Mesenchymal stem cell (in vitro differentiated cells and primary cell): ENCODE measurements around the gene BCDIN3D.
A peak's percentile ranks its signal among the peaks of the same experiment; 100 is the strongest.

Experiments
- DNase-seq: peaks from one replicate; pipeline ENCODE4 v3.0.0-alpha.2; 2013
- H2AFZ ChIP-seq: one replicate; pipeline ENCODE4 v1.6.1; 2013; ENCODE audit warnings: low read depth, mild to moderate bottlenecking, control low read depth, inconsistent platforms, low read length, moderate library complexity
- H2AK5ac ChIP-seq: 2 replicates; pipeline ENCODE4 v1.6.1; 2013; ENCODE audit warnings: low read length, moderate library complexity, mild to moderate bottlenecking, inconsistent platforms; ENCODE audit not compliant: severe bottlenecking
- H2BK120ac ChIP-seq: one replicate; pipeline ENCODE4 v1.6.1; 2013; ENCODE audit warnings: low read depth, mild to moderate bottlenecking, inconsistent platforms, low read length, moderate library complexity
- H2BK12ac ChIP-seq, 2 experiments: one replicate each; pipeline ENCODE4 v1.6.1; 2013; ENCODE audit warnings: inconsistent platforms in 2 of 2, low read length in 2 of 2, mild to moderate bottlenecking in 2 of 2, moderate library complexity in 2 of 2, control low read depth in 1 of 2
- H2BK15ac ChIP-seq: one replicate; pipeline ENCODE4 v1.6.1; 2013; ENCODE audit warnings: mild to moderate bottlenecking, low read depth, inconsistent platforms; ENCODE audit not compliant: poor library complexity, severe bottlenecking
- H2BK5ac ChIP-seq: 2 replicates; pipeline ENCODE4 v1.6.1; 2013; ENCODE audit warnings: low read depth, mild to moderate bottlenecking, low read length, control low read depth, inconsistent platforms; ENCODE audit not compliant: poor library complexity, severe bottlenecking
- H3K14ac ChIP-seq, 2 experiments: one replicate each; pipeline ENCODE4 v1.6.1; 2013; ENCODE audit warnings: inconsistent platforms in 2 of 2, low read length in 2 of 2, control low read depth in 1 of 2, mild to moderate bottlenecking in 1 of 2, moderate library complexity in 1 of 2
- H3K18ac ChIP-seq, 2 experiments: one replicate each; pipeline ENCODE4 v1.6.1; 2013; ENCODE audit warnings: inconsistent platforms in 2 of 2, low read length in 2 of 2, control low read depth in 1 of 2, low read depth in 1 of 2, mild to moderate bottlenecking in 1 of 2
- H3K23ac ChIP-seq, 2 experiments: one replicate each; pipeline ENCODE4 v1.6.1; 2013; ENCODE audit warnings: inconsistent platforms in 2 of 2, low read length in 2 of 2, mild to moderate bottlenecking in 2 of 2, moderate library complexity in 2 of 2, control low read depth in 1 of 2
- H3K27ac ChIP-seq: 2 replicates; pipeline ENCODE4 v1.5.1; 2013; ENCODE audit warnings: mild to moderate bottlenecking, moderate library complexity, low read length, control low read depth, inconsistent platforms; ENCODE audit not compliant: poor library complexity, severe bottlenecking
- H3K27me3 ChIP-seq, 2 experiments: 2 replicates each; pipeline versions ENCODE4 v1.6.1 to v1.7.0; 2013; ENCODE audit warnings: low read length in 2 of 2, mild to moderate bottlenecking in 2 of 2, moderate library complexity in 2 of 2, control low read depth in 1 of 2, inconsistent platforms in 1 of 2; ENCODE audit not compliant: control insufficient read depth in 1 of 2, insufficient read depth in 1 of 2
- H3K36me3 ChIP-seq, 2 experiments: 2 replicates each; pipeline versions ENCODE4 v1.6.1 to v1.7.0; 2013; ENCODE audit warnings: low read length in 2 of 2, control low read depth in 1 of 2, inconsistent platforms in 1 of 2, low read depth in 1 of 2, mild to moderate bottlenecking in 1 of 2; ENCODE audit not compliant: insufficient read depth in 2 of 2, control insufficient read depth in 1 of 2
- H3K4ac ChIP-seq, 2 experiments: one replicate each; pipeline ENCODE4 v1.6.1; 2013; ENCODE audit warnings: inconsistent platforms in 2 of 2, low read length in 2 of 2, mild to moderate bottlenecking in 2 of 2, moderate library complexity in 2 of 2, control low read depth in 1 of 2, low read depth in 1 of 2
- H3K4me1 ChIP-seq: 2 replicates; pipeline ENCODE4 v1.6.1; 2013; ENCODE audit warnings: low read depth, low read length, control low read depth; ENCODE audit not compliant: control insufficient read depth, insufficient read depth
- H3K4me2 ChIP-seq: 2 replicates; pipeline ENCODE4 v1.6.1; 2013; ENCODE audit warnings: low read length, mild to moderate bottlenecking, inconsistent platforms; ENCODE audit not compliant: poor library complexity, severe bottlenecking
- H3K4me3 ChIP-seq, 2 experiments: 2 replicates each; pipeline versions ENCODE4 v1.5.1 to v1.7.0; 2013; ENCODE audit warnings: low read length in 2 of 2, mild to moderate bottlenecking in 2 of 2, control low read depth in 1 of 2, low read depth in 1 of 2; ENCODE audit not compliant: insufficient read depth in 1 of 2
- H3K79me1 ChIP-seq: replicated peaks from 2 replicates; pipeline ENCODE4 v1.6.1; 2013; ENCODE audit warnings: mild to moderate bottlenecking, control low read depth, low read length, inconsistent platforms; ENCODE audit not compliant: poor library complexity, severe bottlenecking
- H3K9ac ChIP-seq: 2 replicates; pipeline ENCODE4 v1.7.0; 2013; ENCODE audit warnings: mild to moderate bottlenecking, low read length, moderate library complexity
- H3K9me3 ChIP-seq: 2 replicates; pipeline ENCODE4 v1.7.0; 2013; ENCODE audit warnings: mild to moderate bottlenecking, low read length; ENCODE audit not compliant: control insufficient read depth
- H4K8ac ChIP-seq: one replicate; pipeline ENCODE4 v1.6.1; 2013; ENCODE audit warnings: inconsistent platforms, mild to moderate bottlenecking, low read length, moderate library complexity
- H4K91ac ChIP-seq: one replicate; pipeline ENCODE4 v1.6.1; 2013; ENCODE audit warnings: mild to moderate bottlenecking, low read length, inconsistent platforms
- WGBS: methylation state at CpG from one replicate; pipeline ENCODE4 v1.1.7; 2013; ENCODE audit warnings: mixed read lengths; 5-methylcytosine and 5-hydroxymethylcytosine counted together

The BCDIN3D gene

DNA sequence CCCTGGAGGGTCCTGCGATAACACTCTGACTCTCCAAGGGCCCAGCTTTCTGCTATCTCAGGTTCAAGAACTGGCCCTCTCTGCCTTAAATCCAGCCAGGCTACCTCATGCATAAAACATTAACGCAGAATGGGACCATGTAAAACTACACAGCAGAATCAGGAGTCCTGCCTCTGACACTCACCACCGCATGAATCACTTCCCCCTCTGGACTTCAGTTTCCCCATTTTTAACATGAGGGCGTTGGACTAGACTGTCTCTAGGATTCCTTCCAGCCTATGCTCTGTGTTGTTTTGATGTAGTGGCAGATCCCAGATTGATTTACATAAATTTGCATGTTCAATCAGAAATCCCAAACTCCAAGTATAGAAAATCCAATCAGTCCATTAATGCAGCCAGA, 18.0 kb downstream of the BCDIN3D start:
- H3K18ac ChIP-seq = no peak overlapping the region
- no peak overlapping the region for H3K14ac ChIP-seq
- no peak overlapping the region for H2BK5ac ChIP-seq

DNA sequence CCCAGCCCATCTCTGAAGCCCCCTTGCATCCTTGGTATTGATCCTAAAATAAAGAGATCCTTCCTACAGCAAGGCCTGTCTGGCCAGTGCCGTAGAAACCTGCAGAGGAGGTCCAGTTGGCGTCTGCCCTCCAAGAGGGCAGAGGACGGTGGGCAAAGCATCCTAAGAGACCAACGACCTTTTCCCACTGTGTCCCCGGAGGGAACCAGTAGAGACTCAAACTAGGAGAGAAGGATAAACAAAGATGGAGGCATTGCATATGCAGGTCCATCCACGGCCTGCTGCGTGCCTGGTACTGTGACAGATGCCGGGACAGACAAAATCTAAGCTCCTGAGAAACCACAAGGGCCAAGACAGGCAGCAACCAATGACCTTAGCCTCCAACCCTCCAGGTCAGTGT, 18.5 kb downstream of the BCDIN3D start:
- H3K4me2 ChIP-seq = no peak overlapping the region
- peaks cover 52% of the 10 kb centered on the region for H3K4me1 ChIP-seq
- 90% methylated on average over 6 of the region's 8 CpGs for WGBS
- no peak overlapping the region for H2BK5ac ChIP-seq
- H4K91ac ChIP-seq = no peak overlapping the region
- no peak for DNase-seq
- peak overlapping the region; percentile 89 for H3K9ac ChIP-seq
- no peak overlapping the region for H2AK5ac ChIP-seq
- peaks cover 13% of the 10 kb centered on the region for H3K79me1 ChIP-seq
- no peak overlapping the region for H3K18ac ChIP-seq
- no peak overlapping the region for H4K8ac ChIP-seq
- no peak overlapping the region for H2BK120ac ChIP-seq
- peak overlapping the region in 1 of 2 experiments; percentile 87 for H3K4me3 ChIP-seq
- H3K27me3 ChIP-seq = no peaks in the 10 kb centered on the region
- H2BK15ac ChIP-seq = no peak overlapping the region
- no peak overlapping the region for H2AFZ ChIP-seq
- no peaks in the 10 kb centered on the region for H3K9me3 ChIP-seq
- no peak overlapping the region for H3K14ac ChIP-seq
- no peak overlapping the region for H2BK12ac ChIP-seq
- no peak overlapping the region for H3K23ac ChIP-seq
- H3K36me3 ChIP-seq = peaks cover 12 to 41% of the 10 kb centered on the region in 2 experiments
- peak overlapping the region; percentile 42 for H3K27ac ChIP-seq
- no peak overlapping the region for H3K4ac ChIP-seq

More for the DNA sequence above, 18.0 kb downstream of the BCDIN3D start:
- Histone ChIP-seq H3K4me2 (no peak overlapping the region), H2AK5ac (no peak overlapping the region), H3K27ac (peak overlapping the region; percentile 42), H3K36me3 (peaks cover 12 to 41% of the 10 kb centered on the region in 2 experiments), H3K79me1 (peaks cover 14% of the 10 kb centered on the region), H4K91ac (no peak overlapping the region), H3K23ac (no peak overlapping the region), H3K9me3 (no peaks in the 10 kb centered on the region), H2BK120ac (no peak overlapping the region), H2BK12ac (no peak overlapping the region), H3K4me1 (peaks cover 51% of the 10 kb centered on the region), H2AFZ (no peak overlapping the region), H3K4me3 (peak overlapping the region in 1 of 2 experiments; percentile 87), H4K8ac (no peak overlapping the region), H3K9ac (peak overlapping the region; percentile 89), H3K27me3 (no peaks in the 10 kb centered on the region), H2BK15ac (no peak overlapping the region), H3K4ac (no peak overlapping the region)
- 76% methylated on average over 2 of the region's 4 CpGs for WGBS
- peak; percentile 81 for DNase-seq

DNA sequence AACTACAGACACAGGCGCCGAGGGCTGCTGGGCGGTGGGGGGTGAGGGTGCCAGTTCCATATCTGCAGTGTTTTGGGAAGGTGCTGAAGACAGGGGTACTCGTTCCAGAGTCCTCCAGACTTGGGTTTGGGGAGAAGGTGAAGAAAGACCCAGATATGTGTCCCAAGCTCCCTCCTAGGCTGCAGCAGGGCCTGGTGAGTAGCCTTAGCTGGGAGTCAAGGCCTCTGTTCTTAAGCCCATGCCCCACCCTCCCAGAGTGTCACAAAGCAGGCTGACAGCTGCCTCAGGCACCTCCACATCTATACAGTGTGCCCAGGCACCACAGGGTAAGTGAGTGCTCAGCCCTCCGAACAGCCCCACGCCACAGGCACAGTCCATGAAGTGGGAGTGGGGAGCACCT, 19.0 kb downstream of the BCDIN3D start:
- Histone ChIP-seq H4K8ac (no peak overlapping the region), H3K9me3 (no peaks in the 10 kb centered on the region), H3K4me3 (peak overlapping the region in 1 of 2 experiments; percentile 87), H2BK120ac (no peak overlapping the region), H3K18ac (no peak overlapping the region), H2AK5ac (no peak overlapping the region), H4K91ac (no peak overlapping the region), H3K23ac (peak overlapping the region in 1 of 2 experiments; percentile 40), H2BK12ac (no peak overlapping the region), H3K36me3 (peaks cover 12 to 41% of the 10 kb centered on the region in 2 experiments), H3K27ac (no peak overlapping the region), H3K14ac (peak overlapping the region in 1 of 2 experiments; percentile 66), H3K9ac (peak overlapping the region; percentile 89), H2BK15ac (no peak overlapping the region), H2BK5ac (no peak overlapping the region), H2AFZ (no peak overlapping the region), H3K4me2 (no peak overlapping the region), H3K4ac (no peak overlapping the region), H3K4me1 (peaks cover 52% of the 10 kb centered on the region), H3K79me1 (peaks cover 12% of the 10 kb centered on the region), H3K27me3 (no peaks in the 10 kb centered on the region)
- no peak for DNase-seq
- 100% methylated on average over 4 of the region's 6 CpGs for WGBS

DNA sequence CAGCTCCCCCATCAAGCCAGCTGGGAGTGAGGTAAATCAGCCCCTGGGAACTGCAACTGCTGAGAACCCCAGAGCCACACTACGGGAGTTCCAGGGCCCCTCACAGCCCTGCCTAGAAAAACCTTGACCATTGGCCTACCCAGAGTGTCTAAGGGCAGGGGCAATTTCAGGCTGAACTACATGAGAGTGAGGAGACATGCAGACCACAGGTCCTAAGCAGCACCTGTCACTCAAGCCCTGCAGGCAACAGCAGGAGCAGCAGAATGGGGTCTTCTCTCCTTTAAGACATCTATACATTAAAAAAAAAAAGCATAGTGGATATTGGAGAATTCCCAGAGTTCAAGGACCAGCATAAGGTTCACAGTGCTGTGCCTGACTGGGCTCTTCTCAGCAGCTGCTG, 19.6 kb downstream of the BCDIN3D start:
- Histone ChIP-seq H2BK5ac (no peak overlapping the region), H3K14ac (no peak overlapping the region)

More for the DNA sequence above, 19.6 kb downstream of the BCDIN3D start:
- Histone ChIP-seq H3K79me1 (peaks cover 12% of the 10 kb centered on the region), H3K23ac (no peak overlapping the region), H3K9ac (peak overlapping the region; percentile 89), H3K36me3 (peaks cover 15 to 42% of the 10 kb centered on the region in 2 experiments), H3K4ac (no peak overlapping the region), H3K27me3 (no peaks in the 10 kb centered on the region), H3K4me2 (no peak overlapping the region), H4K8ac (no peak overlapping the region), H2AK5ac (no peak overlapping the region), H3K27ac (no peak overlapping the region), H2BK120ac (no peak overlapping the region), H2AFZ (no peak overlapping the region), H2BK15ac (no peak overlapping the region), H4K91ac (no peak overlapping the region), H3K18ac (no peak overlapping the region), H2BK12ac (no peak overlapping the region), H3K4me3 (no peak overlapping the region), H3K4me1 (peaks cover 51% of the 10 kb centered on the region), H3K9me3 (no peaks in the 10 kb centered on the region)
- DNase-seq = no peak
- WGBS = 100% methylated on average over 1 of the region's 1 CpG
